Transverse colon (tissue), 4 donors: ENCODE measurements around the gene ULK4. TPM values are rescaled to one million over a fixed set of nuclear protein-coding genes. Genes with fewer than 3 reads are reported as not detected.

Experiments
- DNase-seq: peaks from one replicate; pipeline ENCODE4 v3.0.0-alpha.2; 2019
- H3K27ac ChIP-seq, 4 donors: fragments of 200-600 bp; sonication (generic); 2 replicates each; pipeline ENCODE4 v1.5.1; 2016 to 2018; ENCODE audit warnings: inconsistent platforms in 4 of 4
- H3K27me3 ChIP-seq: fragments of 200-600 bp; sonication (generic); 2 replicates; pipeline ENCODE4 v1.5.1; 2017; ENCODE audit warnings: inconsistent platforms
- H3K36me3 ChIP-seq, 4 donors: fragments of 200-600 bp; sonication (generic); 2 replicates each; pipeline ENCODE4 v1.5.1; 2017 to 2019; ENCODE audit warnings: inconsistent platforms in 4 of 4
- H3K4me1 ChIP-seq, 4 donors: fragments of 200-600 bp; sonication (generic); 2 replicates each; pipeline ENCODE4 v1.5.1; 2017 to 2020; ENCODE audit warnings: inconsistent platforms in 4 of 4
- H3K4me3 ChIP-seq, 4 donors: fragments of 200-600 bp; sonication (generic); 1 replicate in 1 of 4; 2 replicates in 3 of 4; pipeline versions ENCODE4 v1.5.1 to v1.6.1; 2017 to 2019; ENCODE audit warnings: inconsistent platforms in 4 of 4
- H3K9me3 ChIP-seq, 2 donors: fragments of 200-600 bp; sonication (generic); 2 replicates each; pipeline ENCODE4 v1.5.1; 2017 to 2019; ENCODE audit warnings: inconsistent platforms in 2 of 2
- CTCF ChIP-seq, 5 experiments: fragments of 200-600 bp in 3 of 5; fragments of 450-650 bp in 2 of 5; sonication (generic) in 3 of 5; IDR thresholded peaks; 1 replicate in 2 of 5; 2 replicates in 3 of 5; pipeline ENCODE4 v1.5.1; 2016 to 2017; ENCODE audit warnings: antibody characterized with exemption in 5 of 5, inconsistent platforms in 3 of 5, mild to moderate bottlenecking in 2 of 5, moderate library complexity in 1 of 5
- EP300 ChIP-seq: sonication (generic); formaldehyde crosslinking; IDR thresholded peaks from one replicate; pipeline ENCODE4 v1.6.1; 2017; ENCODE audit warnings: antibody characterized with exemption, low read depth
- POLR2A ChIP-seq: fragments of 450-650 bp; IDR thresholded peaks from one replicate; pipeline ENCODE4 v1.6.1; 2016; ENCODE audit warnings: antibody characterized with exemption, mild to moderate bottlenecking, moderate library complexity
- POLR2AphosphoS5 ChIP-seq, 3 donors: sonication (generic); formaldehyde crosslinking; IDR thresholded peaks; one replicate each; pipeline ENCODE4 v1.6.1; 2016; ENCODE audit warnings: antibody characterized with exemption in 3 of 3
- WGBS, 2 donors: methylation state at CpG; one replicate each; pipeline ENCODE4 v1.1.5; 2018; ENCODE audit warnings: low coverage in 1 of 2; 5-methylcytosine and 5-hydroxymethylcytosine counted together
- in situ Hi-C, 4 donors: fragments of 200-750 bp; cut with MboI; loops; one replicate each; pipeline versions ENCODE4 v1.15.0 to v1.15.1; 2017; ENCODE audit warnings: low sequenced_read_pairs in 3 of 4, low pct_ligation_motif_present in 1 of 4, low pct_unique_long_range_greater_than_20kb in 1 of 4
- intact Hi-C: fragments of 100-400 bp; cut with DNase I; formaldehyde crosslinking; loops from one replicate; pipeline ENCODE4 v1.15.1; 2023; ENCODE audit warnings: low total_unique reads
- total RNA-seq, 4 donors: library from RNA; depleted of rRNA; stranded (reverse); fragments of >200 nt; gene quantifications; one replicate each; pipeline ENCODE4 v1.1.0, GENCODE V29; 2016

The ULK4 gene
- total RNA-seq, 4 donors from 2014 or later, result 4.1 to 19.2 (median 11.7) TPM

DNA sequence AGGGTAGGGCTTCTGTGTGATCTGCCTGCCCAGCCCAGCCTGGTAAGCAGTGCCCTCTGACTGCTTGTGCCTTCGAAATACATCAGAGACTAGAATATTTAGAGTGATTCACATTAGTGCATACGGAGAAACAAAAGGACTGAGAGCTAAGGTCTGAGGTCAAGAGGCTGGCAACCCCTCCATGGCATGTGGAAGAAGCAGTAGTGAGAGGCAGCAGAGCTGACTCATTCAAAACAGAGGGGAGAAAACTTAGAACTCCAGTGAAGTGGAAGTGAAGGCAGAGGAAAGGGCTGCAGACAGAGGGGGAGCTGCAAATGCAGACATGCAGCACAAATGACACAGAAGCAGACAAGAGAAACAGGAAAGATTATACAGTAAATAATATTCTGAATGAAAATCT is 61.6 kb downstream of the ULK4 start:
- no peak overlapping the region for H3K27ac ChIP-seq
- 60 to 79% methylated on average over 1 to 2 of the region's 2 CpGs for WGBS, 2 donors
- H3K4me3 ChIP-seq, result no peak overlapping the region
- H3K36me3 ChIP-seq, result peaks cover 0 to 8% (median 0%) of the 10 kb centered on the region in 4 donors
- H3K4me1 ChIP-seq, result no peaks in the 10 kb centered on the region
- no peak for TF ChIP-seq POLR2AphosphoS5 (IDR thresholded peaks at IDR 0.05)
- no peak for TF ChIP-seq POLR2A
- TF ChIP-seq EP300, result no peak
- no peak for TF ChIP-seq CTCF (IDR thresholded peaks at IDR 0.05)
- no peaks in the 10 kb centered on the region for H3K9me3 ChIP-seq
- H3K27me3 ChIP-seq, result no peaks in the 10 kb centered on the region
- no peak for DNase-seq
- in situ Hi-C loops (loop anchor here in 3 of 4 donors (25.0 kb wide), 2 partner anchors 212 to 537 kb away; no protein-coding TSS in a partner anchor), intact Hi-C loops (no loop called here)

DNA sequence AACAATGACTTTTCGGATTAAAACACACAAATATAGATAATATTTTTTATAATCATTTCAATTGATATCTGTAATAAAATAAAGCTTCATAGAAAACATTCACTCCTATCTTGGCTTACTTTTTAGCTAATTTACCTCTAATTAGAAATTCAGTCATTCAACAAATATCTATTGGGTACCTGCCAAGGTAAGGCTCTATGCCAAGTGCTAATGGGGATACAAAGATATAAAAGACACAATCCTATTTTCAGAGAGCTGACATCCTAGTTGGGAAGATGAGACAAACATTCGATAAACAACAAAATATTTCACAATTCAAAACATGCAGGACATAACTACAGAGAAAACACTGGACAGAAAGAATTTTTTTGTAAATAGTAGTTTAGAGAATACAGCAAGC is 63.3 kb downstream of the ULK4 start:
- no peak for DNase-seq

DNA sequence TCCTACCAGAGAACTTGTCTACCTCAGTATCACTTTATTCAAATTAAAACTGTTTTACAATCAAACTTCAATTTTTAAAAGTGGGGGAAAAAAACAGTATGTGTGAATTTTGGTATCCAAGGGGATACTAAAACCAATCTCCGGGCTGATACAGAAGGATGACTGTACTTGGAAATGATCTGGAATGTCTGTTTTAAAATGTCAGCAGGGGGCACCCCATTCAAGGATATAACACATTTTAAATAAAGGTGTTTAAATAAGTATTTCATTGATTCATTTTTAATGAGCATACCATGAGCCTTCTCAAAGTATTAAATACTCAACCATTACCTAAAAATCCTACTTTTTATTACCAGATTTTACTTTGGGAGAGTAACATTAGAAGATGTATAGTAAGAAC is 67.9 kb downstream of the ULK4 start:
- DNase-seq, result no peak
- peaks cover 0 to 8% of the 10 kb centered on the region in 2 donors for H3K9me3 ChIP-seq
- in situ Hi-C loops, result loop anchor here (5.0 to 25.0 kb wide), 6 partner anchors 198 to 1557 kb away; partner anchors contain the start of gene TRAK1 (in 3 of the 4)

More for the DNA sequence above, 63.3 kb downstream of the ULK4 start:
- Histone ChIP-seq H3K27me3 (no peaks in the 10 kb centered on the region), H3K9me3 (no peaks in the 10 kb centered on the region), H3K27ac (no peak overlapping the region), H3K4me3 (no peak overlapping the region), H3K36me3 (peaks cover 0 to 8% (median 0%) of the 10 kb centered on the region in 4 donors), H3K4me1 (no peaks in the 10 kb centered on the region)
- 86 to 94% methylated on average over 2 of the region's 2 CpGs for WGBS, 2 donors
- in situ Hi-C loops, result loop anchor here in 3 of 4 donors (10.0 to 25.0 kb wide), 4 partner anchors 196 to 1561 kb away; partner anchors contain the start of gene TRAK1 (in 2 of the 3)
- intact Hi-C loops, result no loop called here
- no peak for TF ChIP-seq EP300
- no peak for TF ChIP-seq POLR2A
- TF ChIP-seq POLR2AphosphoS5 (IDR thresholded peaks at IDR 0.05), result no peak
- no peak for TF ChIP-seq CTCF (IDR thresholded peaks at IDR 0.05)

More for the DNA sequence above, 67.9 kb downstream of the ULK4 start:
- intact Hi-C loops, result no loop called here
- TF ChIP-seq CTCF (IDR thresholded peaks at IDR 0.05) (peak in 4 of 5 experiments; percentile 44 to 56 (median 48)), EP300 (no peak)
- 25% methylated on average over 1 of the region's 1 CpG for WGBS, 2 donors
- Histone ChIP-seq H3K4me1 (no peaks in the 10 kb centered on the region), H3K36me3 (no peaks in the 10 kb centered on the region), H3K27me3 (no peaks in the 10 kb centered on the region), H3K27ac (no peak overlapping the region), H3K4me3 (no peak overlapping the region)
